HepG2 (cell line): ENCODE measurements around the gene OR8B8. TPM values are rescaled to one million over a fixed set of nuclear protein-coding genes. Genes with fewer than 3 reads are reported as not detected.
"Not testable (repeated sequence)": the region's sequence is repeated elsewhere in the genome, so short reads cannot be mapped to it uniquely, and the experiment has no call there.

ENCODE experiments used
- ATAC-seq: fragments of 200-7000 bp; cut with Tn5 transposase; 3 replicates; pipeline ENCODE4 v1.9.1; 2020; ENCODE audit warnings: mild to moderate bottlenecking, moderate library complexity
- BruUV-seq: library from RNA; stranded (reverse); fragments of 400-500 nt; replicated peaks from 2 replicates; lab custom pipeline; 2021; lab: Mats Ljungman, UMichigan
- CTCF ChIA-PET: fragments of 300-600 bp; formaldehyde crosslinking; extraction: SDS; loops from one replicate; lab custom pipeline; 2021; ENCODE audit warnings: low total read pairs, inconsistent platforms, low intra/inter-chr PET ratio; lab: Yijun Ruan, JAX
- POLR2A ChIA-PET: fragments of 350-600 bp; sonication (Branson Sonifier 250); formaldehyde crosslinking; loops from one replicate; lab custom pipeline; 2020; ENCODE audit warnings: antibody characterized with exemption, inconsistent platforms; lab: Yijun Ruan, JAX
- DNase-seq: peaks from one replicate; pipeline ENCODE4 v3.0.0-alpha.2; 2015; ENCODE audit warnings: low spot score
- FAIRE-seq: peaks from 3 replicates; lab custom pipeline; 2011; peaks lifted over from hg19 to GRCh38; lab: Jason Lieb, UNC
- H2AFZ ChIP-seq: one replicate; pipeline ENCODE4 v1.6.1; 2011; ENCODE audit warnings: low read length, inconsistent platforms
- H3K27ac ChIP-seq: fragments of 300-600 bp; 3 replicates; pipeline ENCODE4 v1.8.0; 2011; ENCODE audit warnings: mixed run types, mild to moderate bottlenecking, mixed read lengths, low read length, inconsistent platforms; ENCODE audit not compliant: insufficient read depth; ENCODE audit errors: extremely low read length
- H3K27me3 ChIP-seq, 2 experiments: fragments of 200-600 bp in 1 of 2; 2 replicates in 1 of 2; 3 replicates in 1 of 2; pipeline versions ENCODE4 v1.6.0 to v1.8.0; 2011; ENCODE audit warnings: low read length in 2 of 2, mild to moderate bottlenecking in 2 of 2, moderate library complexity in 2 of 2, inconsistent platforms in 1 of 2; ENCODE audit not compliant: insufficient read depth in 2 of 2, control insufficient read depth in 1 of 2
- H3K36me3 ChIP-seq, 2 experiments: fragments of 200-600 bp in 1 of 2; replicated peaks in 1 of 2; 2 replicates in 1 of 2; 3 replicates in 1 of 2; pipeline versions ENCODE4 v1.5.1 to v1.8.0; 2011; ENCODE audit warnings: low read length in 2 of 2, inconsistent platforms in 1 of 2; ENCODE audit not compliant: insufficient read depth in 2 of 2, control insufficient read depth in 1 of 2
- H3K4me1 ChIP-seq: 2 replicates; pipeline ENCODE4 v1.5.1; 2012; ENCODE audit warnings: low read length, inconsistent platforms; ENCODE audit not compliant: insufficient read depth
- H3K4me2 ChIP-seq: 2 replicates; pipeline ENCODE4 v1.6.0; 2011; ENCODE audit warnings: low read depth, low read length, inconsistent platforms
- H3K4me3 ChIP-seq, 3 experiments: fragments of 200-600 bp in 1 of 3; sonication (generic), shearing (Covaris generic) in 1 of 3; replicated peaks in 1 of 3; 2 replicates each; pipeline ENCODE4 v1.5.1; 2011 to 2016; ENCODE audit warnings: low read length in 3 of 3, inconsistent platforms in 2 of 3, low read depth in 2 of 3, mild to moderate bottlenecking in 2 of 3, control low read depth in 1 of 3, mixed read lengths in 1 of 3; ENCODE audit not compliant: insufficient read depth in 1 of 3
- H3K79me2 ChIP-seq: one replicate; pipeline ENCODE4 v1.6.1; 2011; ENCODE audit warnings: low read length, inconsistent platforms; ENCODE audit not compliant: insufficient read depth
- H3K9ac ChIP-seq: 2 replicates; pipeline ENCODE4 v1.6.0; 2011; ENCODE audit warnings: mild to moderate bottlenecking, low read depth, low read length, inconsistent platforms; ENCODE audit not compliant: insufficient read depth
- H3K9me3 ChIP-seq: 2 replicates; pipeline ENCODE4 v1.5.1; 2012; ENCODE audit warnings: mild to moderate bottlenecking, low read length
- H4K20me1 ChIP-seq: 2 replicates; pipeline ENCODE4 v1.6.0; 2011; ENCODE audit warnings: inconsistent platforms, mild to moderate bottlenecking, low read length, moderate library complexity; ENCODE audit not compliant: insufficient read depth
- ATRX ChIP-seq: sonication (generic); formaldehyde crosslinking; IDR thresholded peaks from 2 replicates; pipeline ENCODE4 v1.4.0; 2020; ENCODE audit warnings: missing genetic modification reagents, borderline replicate concordance
- EED ChIP-seq: sonication (generic); formaldehyde crosslinking; IDR thresholded peaks from 2 replicates; pipeline ENCODE4 v1.5.0; 2020; ENCODE audit warnings: mild to moderate bottlenecking, missing genetic modification reagents
- IKZF4 ChIP-seq: sonication (generic); formaldehyde crosslinking; IDR thresholded peaks from 2 replicates; pipeline ENCODE4 v1.5.1; 2020; ENCODE audit warnings: borderline replicate concordance, mild to moderate bottlenecking, low read depth, missing genetic modification reagents; ENCODE audit errors: not compliant biosample characterization
- MAFK ChIP-seq, 2 experiments: IDR thresholded peaks in 1 of 2; conservative IDR thresholded peaks in 1 of 2; 2 replicates each; pipeline ENCODE4 v1.6.1; 2011; ENCODE audit warnings: improper control_type of control experiment in 2 of 2, low read length in 2 of 2
- NFE2L2 ChIP-seq: fragments of 150-350 bp; IDR thresholded peaks from 2 replicates; pipeline ENCODE4 v1.6.1; 2014; ENCODE audit warnings: low read length
- PCBP2 ChIP-seq: fragments of 200-400 bp; formaldehyde crosslinking; optimal IDR thresholded peaks from 2 replicates; pipeline ENCODE3; 2018; ENCODE audit warnings: low read length, low read depth; ENCODE audit not compliant: poor library complexity, severe bottlenecking
- STAT5B ChIP-seq: sonication (generic); formaldehyde crosslinking; IDR thresholded peaks from 2 replicates; pipeline ENCODE4 v1.4.0; 2020; ENCODE audit warnings: missing genetic modification reagents
- ZNF225 ChIP-seq: sonication (generic); formaldehyde crosslinking; IDR thresholded peaks from 2 replicates; pipeline ENCODE4 v1.4.0; 2020; ENCODE audit warnings: mild to moderate bottlenecking, missing genetic modification reagents
- ZNF33B ChIP-seq: sonication (generic); formaldehyde crosslinking; IDR thresholded peaks from 2 replicates; pipeline ENCODE4 v1.5.1; 2020; ENCODE audit warnings: mild to moderate bottlenecking, missing genetic modification reagents
- ZNF530 ChIP-seq: sonication (generic); formaldehyde crosslinking; IDR thresholded peaks from 2 replicates; pipeline ENCODE4 v1.5.0; 2020; ENCODE audit warnings: low read depth, mild to moderate bottlenecking, missing genetic modification reagents
- ZNF816 ChIP-seq: sonication (generic); formaldehyde crosslinking; IDR thresholded peaks from 2 replicates; pipeline ENCODE4 v1.8.0; 2022; ENCODE audit warnings: missing genetic modification reagents, mild to moderate bottlenecking, borderline replicate concordance
- ZZZ3 ChIP-seq: sonication (generic); formaldehyde crosslinking; IDR thresholded peaks from 2 replicates; pipeline ENCODE4 v1.4.0; 2020; ENCODE audit warnings: missing genetic modification reagents, mild to moderate bottlenecking, borderline replicate concordance
- WGBS: methylation state at CpG from one replicate; pipeline ENCODE4 v1.1.6; 2017; ENCODE audit warnings: low lambda C conversion rate; 5-methylcytosine and 5-hydroxymethylcytosine counted together
- in situ Hi-C: cut with HindIII; loops from 2 replicates; pipeline ENCODE4 v1.10.0; 2017; ENCODE audit warnings: low pct_unique_long_range_greater_than_20kb; ENCODE audit not compliant: extremely low pct_ligation_motif_present
- intact Hi-C: fragments of 100-400 bp; cut with micrococcal nuclease; formaldehyde crosslinking; loops from one replicate; pipeline ENCODE4 v1.10.0; 2022; ENCODE audit not compliant: unreplicated experiment
- polyA plus RNA-seq, 8 experiments: library from polyadenylated mRNA; depleted of rRNA in 3 of 8; stranded (reverse) in 7 of 8; unstranded in 1 of 8; fragments of >200 nt; fragmentation: Illumina TruSeq in 4 of 8; extraction: Trizol in 4 of 8; gene quantifications; 2 replicates each; pipeline versions ENCODE4 v1.2.1 to v1.2.3, GENCODE V29; 2011 to 2016; ENCODE audit warnings: low read depth in 4 of 8, missing spikeins in 1 of 8, mixed read lengths in 1 of 8; ENCODE audit not compliant: insufficient read depth in 1 of 8
- total RNA-seq, 5 experiments: library from RNA; depleted of rRNA; stranded (reverse); fragments of >200 nt; fragmentation: Illumina TruSeq; extraction: Trizol; gene quantifications; 2 replicates each; pipeline ENCODE4 v1.2.3, GENCODE V29; 2016; ENCODE audit warnings: low read depth in 1 of 5
- TF ChIP-seq, protein P1 (sequence below): sonication (generic); formaldehyde crosslinking; IDR thresholded peaks from 2 replicates; pipeline ENCODE4 v1.5.0; 2020; ENCODE audit warnings: missing genetic modification reagents
- TF ChIP-seq, protein P2 (sequence below): IDR thresholded peaks from 2 replicates; pipeline ENCODE4 v1.6.1; 2016; ENCODE audit warnings: low read depth, borderline replicate concordance
- TF ChIP-seq, protein P3 (sequence below): sonication (generic); formaldehyde crosslinking; IDR thresholded peaks from 2 replicates; pipeline ENCODE4 v1.8.1; 2023; ENCODE audit warnings: mild to moderate bottlenecking, missing genetic modification reagents

Gene OR8B8
- total and polyA plus RNA-seq, 2 of the 13 experiments (the other 11 are each of a cell fraction or from before 2014, with no cell fraction given) = not detected

DNA sequence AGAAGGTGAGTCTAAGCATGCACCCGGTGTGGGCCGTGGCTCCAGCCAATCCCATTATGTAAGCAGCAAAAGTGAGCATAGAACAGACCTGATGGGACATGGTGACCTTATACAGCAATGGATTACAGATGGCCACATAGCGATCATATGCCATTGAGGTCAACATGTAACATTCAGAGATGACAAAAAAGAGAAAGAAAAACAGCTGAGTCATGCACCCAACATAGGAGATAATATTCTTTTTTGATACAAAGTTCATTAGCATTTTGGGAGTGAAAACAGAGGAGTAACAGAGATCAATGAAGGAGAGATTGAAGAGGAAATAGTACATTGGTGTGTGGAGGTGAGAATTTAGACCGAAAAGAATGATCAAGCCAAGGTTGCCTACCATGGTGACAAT, 48.6 kb downstream of the OR8B8 start:
- H3K79me2 ChIP-seq, BruUV-seq, POLR2A ChIA-PET, ATAC-seq, H3K27me3 ChIP-seq, H3K9ac ChIP-seq, in situ Hi-C loops, FAIRE-seq, H3K36me3 ChIP-seq, DNase-seq, CTCF ChIA-PET, H3K4me3 ChIP-seq, H4K20me1 ChIP-seq, H3K27ac ChIP-seq, intact Hi-C loops, H2AFZ ChIP-seq: not testable (repeated sequence)
- 8% methylated on average over 2 of the region's 4 CpGs for WGBS
- TF ChIP-seq MAFK (conservative IDR thresholded peaks at IDR 0.05 in 1 of 2, IDR thresholded peaks at IDR 0.05 in 1 of 2; ENCODE audit: low read length in 2 of 2) = peak in 1 of 2 experiments; percentile 36; a peak in 1 of 4 replicates
- peak; percentile 77 for TF ChIP-seq NFE2L2
- TF ChIP-seq, all 625 proteins: peak for 2; not testable (repeated sequence) for 623
- H3K4me1 ChIP-seq, H3K4me2 ChIP-seq, H3K9me3 ChIP-seq: not testable (repeated sequence)

DNA sequence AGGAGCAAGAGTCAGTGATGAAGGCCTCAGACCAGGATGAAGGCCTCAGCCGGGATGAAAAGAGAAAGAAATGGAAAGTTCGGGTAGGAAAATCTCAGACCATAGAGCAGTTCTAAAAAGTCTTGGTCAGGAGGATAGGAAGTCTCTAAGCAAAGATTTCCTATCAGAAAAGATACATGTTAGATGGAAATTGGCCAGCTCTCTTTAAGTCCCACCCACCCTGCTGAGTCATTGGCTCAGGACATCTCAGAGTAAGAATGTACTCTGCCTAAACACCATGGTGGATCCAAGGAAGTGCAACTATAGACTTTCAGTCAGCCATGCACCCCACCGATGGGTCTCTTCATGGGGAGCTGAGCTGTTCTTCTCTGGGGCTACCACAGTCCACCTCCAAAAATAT, 51.1 kb downstream of the OR8B8 start:
- no peak overlapping the region for H3K9ac ChIP-seq
- intact Hi-C loops = no loop called here
- H3K27ac ChIP-seq = no peak overlapping the region
- no peaks in the 10 kb centered on the region for H3K9me3 ChIP-seq
- no TSS peak for BruUV-seq
- ChIA-PET POLR2A (no interaction called here), CTCF (no interaction called here)
- no peaks in the 10 kb centered on the region for H3K36me3 ChIP-seq
- in situ Hi-C loops = no loop called here
- no peak overlapping the region for H3K4me3 ChIP-seq
- H3K4me1 ChIP-seq = no peaks in the 10 kb centered on the region
- H3K27me3 ChIP-seq = no peaks in the 10 kb centered on the region
- no peak for TF ChIP-seq ZNF33B (CRISPR knock-in tag)
- no peak for TF ChIP-seq STAT5B
- no peak for TF ChIP-seq EED
- TF ChIP-seq, protein P1, sequence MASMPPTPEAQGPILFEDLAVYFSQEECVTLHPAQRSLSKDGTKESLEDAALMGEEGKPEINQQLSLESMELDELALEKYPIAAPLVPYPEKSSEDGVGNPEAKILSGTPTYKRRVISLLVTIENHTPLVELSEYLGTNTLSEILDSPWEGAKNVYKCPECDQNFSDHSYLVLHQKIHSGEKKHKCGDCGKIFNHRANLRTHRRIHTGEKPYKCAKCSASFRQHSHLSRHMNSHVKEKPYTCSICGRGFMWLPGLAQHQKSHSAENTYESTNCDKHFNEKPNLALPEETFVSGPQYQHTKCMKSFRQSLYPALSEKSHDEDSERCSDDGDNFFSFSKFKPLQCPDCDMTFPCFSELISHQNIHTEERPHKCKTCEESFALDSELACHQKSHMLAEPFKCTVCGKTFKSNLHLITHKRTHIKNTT (CRISPR knock-in tag) = no peak
- no peak for TF ChIP-seq ATRX
- TF ChIP-seq IKZF4 (CRISPR knock-in tag) = no peak
- TF ChIP-seq ZZZ3 (CRISPR knock-in tag) = no peak
- TF ChIP-seq, protein P2, sequence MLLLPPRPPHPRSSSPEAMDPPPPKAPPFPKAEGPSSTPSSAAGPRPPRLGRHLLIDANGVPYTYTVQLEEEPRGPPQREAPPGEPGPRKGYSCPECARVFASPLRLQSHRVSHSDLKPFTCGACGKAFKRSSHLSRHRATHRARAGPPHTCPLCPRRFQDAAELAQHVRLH (CRISPR knock-in tag) = no peak
- TF ChIP-seq ZNF225 (CRISPR knock-in tag) = no peak
- no peak for TF ChIP-seq ZNF530 (CRISPR knock-in tag)
- TF ChIP-seq PCBP2 = no peak
- no peak for TF ChIP-seq ZNF816 (CRISPR knock-in tag)
- TF ChIP-seq, protein P3, sequence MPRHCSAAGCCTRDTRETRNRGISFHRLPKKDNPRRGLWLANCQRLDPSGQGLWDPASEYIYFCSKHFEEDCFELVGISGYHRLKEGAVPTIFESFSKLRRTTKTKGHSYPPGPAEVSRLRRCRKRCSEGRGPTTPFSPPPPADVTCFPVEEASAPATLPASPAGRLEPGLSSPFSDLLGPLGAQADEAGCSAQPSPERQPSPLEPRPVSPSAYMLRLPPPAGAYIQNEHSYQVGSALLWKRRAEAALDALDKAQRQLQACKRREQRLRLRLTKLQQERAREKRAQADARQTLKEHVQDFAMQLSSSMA (CRISPR knock-in tag) = no peak
- DNase-seq (no peak), ATAC-seq (no peak), FAIRE-seq (no peak)
- no peak overlapping the region for H3K4me2 ChIP-seq
- H4K20me1 ChIP-seq = no peaks in the 10 kb centered on the region
- H3K79me2 ChIP-seq = no peaks in the 10 kb centered on the region
- H2AFZ ChIP-seq = no peak overlapping the region
- WGBS = 19% methylated on average over 3 of the region's 3 CpGs
